Measurements from ENCODE around the gene GRK1. TPM values are rescaled to one million over a fixed set of nuclear protein-coding genes. Genes with fewer than 3 reads are reported as not detected.
"Not testable (repeated sequence)": the region's sequence is repeated elsewhere in the genome, so short reads cannot be mapped to it uniquely, and the experiment has no call there.

Gene GRK1
- not detected in 2 replicates for total RNA-seq (2014; rRNA removed; shearing (Covaris generic))
- not detected in 2 replicates for polyA plus RNA-seq (2014; cell fraction: nucleus; rRNA removed)

- DNase-seq (ENCODE audit: extremely low read depth, low read depth): no peak
Measured at GRCh38 chr13:113666951-113667701, at the start of gene GRK1. GRK1 (plus strand) TSS chr13:113667219; CDS start chr13:113667387, 168 bp downstream.

GRCh38 chr13:113617961-113618360 lies 49.1 kb upstream of the GRK1 start:
- DNase-seq (ENCODE audit: extremely low read depth, low read depth): no peak

GRCh38 chr13:113618455-113618854 lies 48.6 kb upstream of the GRK1 start:
- no peak for DNase-seq (ENCODE audit: extremely low read depth, low read depth)

GRCh38 chr13:113620036-113620796 lies 46.8 kb upstream of the GRK1 start:
- no peak for DNase-seq (ENCODE audit: extremely low read depth, low read depth)

DNA sequence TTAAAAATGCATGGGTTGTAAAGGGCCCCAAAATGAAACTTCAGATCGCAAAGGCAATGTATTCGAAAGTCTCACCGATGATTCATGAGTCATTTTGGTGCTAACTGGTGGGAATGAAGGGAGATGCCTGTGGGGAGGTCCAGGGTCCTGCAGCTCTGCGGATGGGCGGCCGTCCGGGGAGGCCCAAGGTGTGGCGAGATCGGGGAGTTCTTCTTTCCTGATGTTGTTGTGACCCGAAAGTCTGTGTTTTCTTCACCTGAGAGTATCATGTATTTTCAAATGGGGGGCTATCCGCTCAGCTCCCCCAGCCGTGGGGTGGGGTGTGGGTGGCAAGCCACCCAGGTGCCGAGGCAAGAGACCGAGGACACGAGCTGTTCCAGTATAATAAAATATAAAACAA lies 46.0 kb upstream of the GRK1 start:
- no peak for DNase-seq (ENCODE audit: extremely low read depth, low read depth)

- peak; percentile 7 for DNase-seq (ENCODE audit: extremely low read depth, low read depth)
Measured at GRCh38 chr13:113621498-113621897, 45.5 kb upstream of the GRK1 start.

DNA sequence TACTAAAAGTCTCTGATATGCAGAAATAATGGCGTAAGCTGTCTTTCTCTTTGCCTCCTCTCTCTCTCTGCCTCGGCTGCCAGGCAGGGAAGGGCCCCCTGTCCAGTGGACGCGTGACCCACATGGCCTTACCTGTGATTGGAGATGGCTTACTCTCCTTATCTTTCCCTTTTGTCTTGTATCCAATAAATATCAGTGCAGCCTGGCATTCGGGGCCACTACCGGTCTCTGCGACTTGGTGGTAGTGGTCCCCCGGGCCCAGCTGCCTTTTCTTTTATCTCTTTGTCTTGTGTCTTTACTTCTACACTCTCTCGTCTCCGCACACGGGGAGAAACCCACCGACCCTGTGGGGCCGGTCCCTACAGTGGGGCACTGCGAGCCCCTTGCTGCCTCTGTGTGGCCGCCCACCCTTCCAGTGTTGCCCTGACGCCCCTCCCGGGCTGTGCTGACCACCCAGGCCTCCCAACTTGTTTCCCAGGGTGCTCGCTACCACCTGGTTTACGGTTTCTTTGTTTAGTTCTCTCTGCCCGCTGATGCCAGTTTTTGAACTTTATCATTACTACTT lies 45.0 kb upstream of the GRK1 start:
- DNase-seq (ENCODE audit: extremely low read depth, low read depth): not testable (repeated sequence)

- no peak for DNase-seq (ENCODE audit: extremely low read depth, low read depth)
Measured at GRCh38 chr13:113622791-113623490, 44.1 kb upstream of the GRK1 start.

DNA sequence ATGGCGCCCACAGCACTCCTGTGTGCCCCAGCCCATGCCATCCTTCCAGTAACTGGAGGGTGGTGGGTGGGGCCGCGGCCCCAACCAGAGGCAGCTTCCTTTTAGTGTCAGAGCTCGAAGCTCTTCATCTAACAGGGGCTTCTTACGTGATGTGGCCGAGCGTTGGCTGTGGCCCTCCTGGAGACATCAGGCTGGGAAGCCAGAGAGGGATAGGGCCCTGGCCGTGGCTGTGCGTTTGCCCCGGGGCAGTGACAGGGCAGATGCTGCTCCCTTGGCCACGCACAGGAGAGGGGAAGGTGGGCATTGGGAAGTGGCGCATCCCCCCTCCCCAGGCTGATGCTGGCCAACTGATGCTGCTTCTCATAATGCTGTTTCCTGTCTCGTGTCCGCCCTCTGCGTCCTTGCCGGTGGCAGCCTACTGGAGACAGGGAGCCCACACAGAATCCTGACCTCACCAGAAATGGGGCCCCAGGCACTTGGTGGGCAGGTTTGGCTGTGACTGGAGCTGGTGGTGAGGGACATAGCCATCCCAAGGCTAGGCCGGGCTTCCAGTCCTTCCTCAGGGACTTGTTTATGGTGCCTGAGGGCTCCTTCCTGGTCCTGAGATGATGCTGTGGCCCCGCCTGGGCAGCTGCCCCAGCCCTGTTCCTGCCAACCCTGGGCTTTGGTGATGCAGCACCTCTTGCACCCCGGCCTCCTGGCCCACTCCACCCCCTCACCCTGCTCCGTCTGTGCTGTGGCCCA lies 43.4 kb upstream of the GRK1 start:
- no peak for DNase-seq (ENCODE audit: extremely low read depth, low read depth)

- DNase-seq (ENCODE audit: extremely low read depth, low read depth): no peak
Measured at GRCh38 chr13:113624235-113624587, 42.8 kb upstream of the GRK1 start.

GRCh38 chr13:113624640-113625304 lies 42.2 kb upstream of the GRK1 start:
- not testable (repeated sequence) for DNase-seq (ENCODE audit: extremely low read depth, low read depth)

DNA sequence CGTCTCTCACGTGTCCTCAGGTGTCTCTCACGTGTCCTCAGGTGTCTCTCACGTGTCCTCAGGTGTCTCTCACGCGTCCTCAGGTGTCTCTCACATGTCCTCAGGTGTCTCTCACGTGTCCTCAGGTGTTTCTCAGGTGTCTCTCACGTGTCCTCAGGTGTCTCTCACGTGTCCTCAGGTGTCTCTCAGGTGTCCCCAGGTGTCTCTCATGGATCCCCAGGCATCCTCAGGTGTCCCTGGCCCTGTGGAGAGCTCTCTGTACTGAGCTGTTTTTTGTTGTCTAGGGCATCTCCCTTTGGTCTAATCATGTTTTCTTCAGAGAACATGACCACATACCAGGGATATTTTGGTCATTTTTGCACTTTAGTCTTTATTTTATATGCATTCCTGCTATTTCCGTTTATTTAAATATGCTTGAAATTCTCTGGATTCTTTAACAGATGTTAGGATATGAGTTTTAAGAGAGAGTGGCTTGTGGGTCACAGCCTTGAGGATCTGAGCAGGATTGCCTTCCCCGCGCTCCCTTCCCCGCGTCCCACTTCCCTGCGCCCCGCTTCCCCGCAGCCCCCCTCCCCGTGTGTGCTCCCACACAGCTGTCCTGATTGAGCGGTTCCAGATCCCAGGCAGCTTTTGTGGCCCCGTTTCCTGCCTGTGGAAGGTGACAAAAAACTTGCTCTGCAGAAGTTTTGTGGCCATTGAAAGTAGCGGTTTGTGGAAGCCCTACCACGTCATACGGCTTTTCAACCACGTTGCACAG lies 40.9 kb upstream of the GRK1 start:
- DNase-seq (ENCODE audit: extremely low read depth, low read depth): no peak

DNA sequence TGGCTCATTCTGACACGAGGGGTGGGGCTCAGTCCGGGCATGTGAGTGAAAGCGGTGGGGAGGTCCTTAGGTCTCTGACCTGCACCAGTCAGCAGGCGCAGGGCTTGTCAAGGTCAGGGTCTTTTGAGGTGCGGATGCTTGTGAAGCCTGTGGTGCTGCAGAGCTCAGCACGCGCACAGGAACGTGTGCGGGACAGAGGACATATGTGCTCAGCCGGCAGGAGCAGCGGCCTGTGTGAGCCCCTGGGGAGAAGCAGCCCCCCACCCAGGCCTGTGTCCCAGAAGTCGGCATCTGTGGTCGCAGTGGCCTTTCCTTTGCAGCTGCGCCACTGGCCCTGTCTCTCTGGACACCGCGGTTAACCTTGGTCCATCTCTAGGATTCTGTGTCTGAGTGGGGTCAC lies 39.9 kb upstream of the GRK1 start:
- no peak for DNase-seq (ENCODE audit: extremely low read depth, low read depth)

DNA sequence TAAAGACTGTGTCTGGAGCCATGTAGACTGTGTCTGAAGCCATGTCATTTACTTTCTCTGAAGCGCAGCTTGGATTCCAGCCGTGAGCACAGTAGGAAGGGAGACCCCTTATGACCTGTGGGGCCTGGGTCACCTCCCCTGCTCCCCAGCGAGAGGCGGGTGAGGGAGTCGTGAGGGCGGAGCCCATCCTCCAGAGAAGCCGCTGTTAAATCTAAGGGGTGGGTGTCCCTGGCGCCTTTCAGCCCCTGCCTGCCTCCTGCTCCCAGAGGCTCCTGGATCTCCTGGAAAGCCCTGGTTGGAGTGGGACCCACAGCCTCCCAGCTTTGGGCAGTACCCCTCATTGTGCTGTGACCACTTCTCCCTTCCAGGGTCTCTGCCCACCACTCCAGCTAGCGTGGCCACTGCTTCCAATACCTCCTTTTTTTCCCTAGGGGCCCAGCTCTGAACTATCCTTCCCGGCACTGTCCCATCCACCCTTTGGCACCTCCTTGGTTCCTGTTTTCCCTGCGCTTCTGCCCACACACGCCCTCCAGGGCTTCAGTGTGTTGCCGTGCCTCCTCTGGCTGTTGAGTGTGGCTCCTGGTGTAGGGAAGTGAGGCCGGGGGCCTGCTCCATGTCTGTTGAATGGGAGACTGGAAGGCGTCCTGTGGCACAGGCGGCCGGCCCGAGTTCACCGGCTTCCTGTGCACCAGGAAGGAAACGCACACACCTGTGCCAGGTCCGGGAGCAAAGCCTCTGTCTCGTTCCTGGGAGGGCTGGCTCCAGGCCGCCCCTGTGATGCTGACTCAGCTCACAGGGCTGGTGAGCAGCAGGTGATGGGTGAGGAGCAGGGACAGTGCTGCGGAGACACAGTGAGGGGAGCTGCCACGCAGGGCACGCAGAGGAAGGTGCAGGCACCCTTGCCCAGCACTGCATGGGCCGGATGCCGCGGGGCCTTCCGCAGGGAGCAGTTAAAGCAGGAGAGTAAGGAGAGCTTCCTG lies 38.4 kb upstream of the GRK1 start:
- no peak for DNase-seq (ENCODE audit: extremely low read depth, low read depth)

DNA sequence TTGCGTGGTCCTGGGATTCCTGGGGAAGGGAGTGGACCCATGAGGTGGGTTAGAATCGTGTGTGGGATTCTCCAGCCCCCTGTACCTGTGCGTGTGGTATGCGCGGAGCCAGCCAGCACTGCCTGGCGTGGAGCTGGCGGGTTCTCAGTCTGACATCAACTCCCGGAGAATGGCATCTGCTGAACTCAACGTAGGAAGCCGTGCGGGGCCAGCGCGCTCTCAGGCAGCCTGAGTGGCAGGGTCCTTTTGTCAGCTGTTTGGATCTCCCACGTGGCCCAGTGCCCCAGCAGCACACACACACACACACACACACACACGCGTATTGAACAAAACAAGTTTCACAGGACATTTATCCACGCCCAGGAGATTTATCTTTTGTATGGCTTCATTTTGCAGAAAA lies 37.2 kb upstream of the GRK1 start:
- no peak for DNase-seq (ENCODE audit: extremely low read depth, low read depth)

GRCh38 chr13:113630296-113630695 lies 36.7 kb upstream of the GRK1 start:
- DNase-seq (ENCODE audit: extremely low read depth, low read depth): no peak

- no peak for DNase-seq (ENCODE audit: extremely low read depth, low read depth)
Measured at GRCh38 chr13:113630804-113631203, 36.2 kb upstream of the GRK1 start.
